Neural progenitor cell (in vitro differentiated cells): ENCODE measurements around the gene FST.

ENCODE experiments used
- CTCF ChIP-seq: fragments of 200-600 bp; sonication (generic); IDR thresholded peaks from 2 replicates; pipeline ENCODE4 v1.5.1; 2017; ENCODE audit warnings: antibody characterized with exemption, mild to moderate bottlenecking
- EZH2 ChIP-seq: fragments of 200-600 bp; sonication (generic); IDR thresholded peaks from 2 replicates; pipeline ENCODE4 v1.6.1; 2017; ENCODE audit warnings: antibody characterized with exemption, mild to moderate bottlenecking, moderate library complexity
- EZH2phosphoT487 ChIP-seq: fragments of 200-600 bp; sonication (generic); IDR thresholded peaks from 2 replicates; pipeline ENCODE4 v1.6.1; 2017; ENCODE audit warnings: antibody characterized with exemption

- no peak for TF ChIP-seq CTCF
- TF ChIP-seq EZH2phosphoT487: no peak
- no peak for TF ChIP-seq EZH2
Measured at GRCh38 chr5:53520813-53521212, 40.4 kb downstream of the FST start.
